ENCODE results near the gene HRH2.

DNA sequence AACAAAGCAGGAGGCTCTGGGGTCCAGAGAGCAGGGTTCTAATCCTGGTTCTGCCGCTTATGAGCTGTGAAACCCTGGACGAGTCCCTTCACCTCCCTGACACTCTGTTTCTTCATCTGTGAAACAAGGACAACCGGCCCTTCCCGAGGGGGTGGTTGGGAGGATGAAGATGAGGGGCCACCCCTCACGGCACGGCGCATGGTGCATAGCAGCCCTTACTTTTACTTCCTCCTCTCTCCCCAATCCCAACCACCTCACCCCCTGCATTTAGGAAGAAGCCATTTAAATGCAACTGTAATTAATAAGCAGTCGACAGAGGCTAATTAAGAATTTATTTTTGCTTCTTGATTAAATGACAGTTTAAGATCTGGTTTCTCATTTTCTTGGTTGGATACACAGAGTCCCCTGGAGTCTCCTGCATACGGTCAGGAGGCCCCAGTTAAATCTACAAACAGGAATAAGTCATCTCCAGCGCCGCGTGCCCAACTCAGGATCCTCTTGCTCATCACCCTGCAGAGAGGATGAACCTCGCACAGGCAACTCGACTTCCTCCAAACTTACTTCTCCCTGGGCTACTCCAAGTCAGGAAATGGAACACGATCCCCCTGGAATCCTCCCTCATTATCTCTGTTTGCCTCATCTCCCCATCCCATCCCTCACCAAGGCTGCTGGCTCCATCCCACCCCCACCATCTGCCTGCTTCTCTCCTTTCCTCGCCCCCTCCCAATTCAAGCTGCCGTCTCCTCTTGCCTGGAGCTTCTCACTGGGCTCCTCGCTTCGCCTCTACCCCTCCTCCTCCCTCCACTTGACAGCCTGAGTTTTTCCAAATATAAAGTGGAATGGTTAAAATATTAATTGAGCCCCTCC lies 95.9 kb downstream of the HRH2 start:
- TF ChIP-seq, protein P1, sequence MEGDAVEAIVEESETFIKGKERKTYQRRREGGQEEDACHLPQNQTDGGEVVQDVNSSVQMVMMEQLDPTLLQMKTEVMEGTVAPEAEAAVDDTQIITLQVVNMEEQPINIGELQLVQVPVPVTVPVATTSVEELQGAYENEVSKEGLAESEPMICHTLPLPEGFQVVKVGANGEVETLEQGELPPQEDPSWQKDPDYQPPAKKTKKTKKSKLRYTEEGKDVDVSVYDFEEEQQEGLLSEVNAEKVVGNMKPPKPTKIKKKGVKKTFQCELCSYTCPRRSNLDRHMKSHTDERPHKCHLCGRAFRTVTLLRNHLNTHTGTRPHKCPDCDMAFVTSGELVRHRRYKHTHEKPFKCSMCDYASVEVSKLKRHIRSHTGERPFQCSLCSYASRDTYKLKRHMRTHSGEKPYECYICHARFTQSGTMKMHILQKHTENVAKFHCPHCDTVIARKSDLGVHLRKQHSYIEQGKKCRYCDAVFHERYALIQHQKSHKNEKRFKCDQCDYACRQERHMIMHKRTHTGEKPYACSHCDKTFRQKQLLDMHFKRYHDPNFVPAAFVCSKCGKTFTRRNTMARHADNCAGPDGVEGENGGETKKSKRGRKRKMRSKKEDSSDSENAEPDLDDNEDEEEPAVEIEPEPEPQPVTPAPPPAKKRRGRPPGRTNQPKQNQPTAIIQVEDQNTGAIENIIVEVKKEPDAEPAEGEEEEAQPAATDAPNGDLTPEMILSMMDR (conservative IDR thresholded peaks at IDR 0.05): no peak
- TF ChIP-seq EZH2 (IDR thresholded peaks at IDR 0.05; ENCODE audit: low read depth): no peak

Data from PC-9 (cell line).